Measurements from ENCODE around the gene USP36. TPM values are rescaled to one million over a fixed set of nuclear protein-coding genes. Genes with fewer than 3 reads are reported as not detected.

Gene USP36
- total and polyA plus RNA-seq, 8 donors, result 31.2 to 58.3 (median 35.8) TPM

GRCh38 chr17:78806451-78806850 is 34.2 kb downstream of the USP36 start:
- Histone ChIP-seq H3K4me3 (no peak overlapping the region), H3K27ac (no peak overlapping the region), H3K9me3 (no peaks in the 10 kb centered on the region), H3K36me3 (peaks cover 17 to 81% (median 41%) of the 10 kb centered on the region in 3 donors), H3K27me3 (no peaks in the 10 kb centered on the region), H3K4me1 (no peaks in the 10 kb centered on the region)
- no peak for TF ChIP-seq CTCF (IDR thresholded peaks at IDR 0.05)
- WGBS, 2 donors, result 84 to 85% methylated on average over 9 of the region's 9 CpGs
- intact Hi-C loops (cut with DNase I), result no loop called here
- FAIRE-seq (no peak), DNase-seq (no peak), ATAC-seq (peak in 2 of 4 donors; percentile 11 to 32)

- FAIRE-seq (no peak), DNase-seq (peak in 1 of 6 donors; percentile 40), ATAC-seq (peak in 2 of 4 donors; percentile 8 to 16)
- Histone ChIP-seq H3K27me3 (no peaks in the 10 kb centered on the region), H3K9me3 (no peaks in the 10 kb centered on the region), H3K36me3 (peaks cover 13 to 70% (median 32%) of the 10 kb centered on the region in 3 donors), H3K4me3 (no peak overlapping the region), H3K27ac (peak overlapping the region in 1 of 4 donors; percentile 24), H3K4me1 (no peaks in the 10 kb centered on the region)
- 90% methylated on average over 14 of the region's 14 CpGs for WGBS, 2 donors
- no peak for TF ChIP-seq CTCF (IDR thresholded peaks at IDR 0.05)
- intact Hi-C loops (cut with DNase I), result no loop called here
Observed at GRCh38 chr17:78805301-78805700, 35.3 kb downstream of the USP36 start.

- no peak overlapping the region for H3K4me3 ChIP-seq
- no peaks in the 10 kb centered on the region for H3K4me1 ChIP-seq
- DNase-seq (peak in 1 of 6 donors; percentile 1), ATAC-seq (no peak), FAIRE-seq (no peak)
- peak overlapping the region in 1 of 4 donors; percentile 24 for H3K27ac ChIP-seq
- TF ChIP-seq CTCF (IDR thresholded peaks at IDR 0.05), result no peak
- 87 to 92% methylated on average over 11 of the region's 11 CpGs for WGBS, 2 donors
- peaks cover 13 to 64% (median 27%) of the 10 kb centered on the region in 3 donors for H3K36me3 ChIP-seq
- no peaks in the 10 kb centered on the region for H3K9me3 ChIP-seq
- H3K27me3 ChIP-seq, result no peaks in the 10 kb centered on the region
- intact Hi-C loops (cut with DNase I), result no loop called here
Observed at GRCh38 chr17:78804777-78805176, 35.8 kb downstream of the USP36 start.

GRCh38 chr17:78803186-78803845 is 37.3 kb downstream of the USP36 start:
- Histone ChIP-seq H3K36me3 (peaks cover 7 to 59% (median 25%) of the 10 kb centered on the region in 3 donors), H3K9me3 (no peaks in the 10 kb centered on the region), H3K27me3 (no peaks in the 10 kb centered on the region), H3K4me1 (no peaks in the 10 kb centered on the region), H3K27ac (no peak overlapping the region), H3K4me3 (no peak overlapping the region)
- TF ChIP-seq CTCF (IDR thresholded peaks at IDR 0.05), result no peak
- no peak for FAIRE-seq
- intact Hi-C loops (cut with DNase I), result no loop called here
- ATAC-seq, result peak in 2 of 4 donors; percentile 4 to 37
- WGBS, 2 donors, result 82 to 90% methylated on average over 21 of the region's 21 CpGs
- DNase-seq, result peak in 1 of 6 donors; percentile 46

GRCh38 chr17:78802459-78802858 is 38.2 kb downstream of the USP36 start:
- TF ChIP-seq CTCF (IDR thresholded peaks at IDR 0.05), result no peak
- no peaks in the 10 kb centered on the region for H3K9me3 ChIP-seq
- H3K4me3 ChIP-seq, result no peak overlapping the region
- ATAC-seq, result no peak
- 92 to 94% methylated on average over 14 of the region's 14 CpGs for WGBS, 2 donors
- H3K27ac ChIP-seq, result no peak overlapping the region
- no peak for FAIRE-seq
- peaks cover 7 to 55% (median 30%) of the 10 kb centered on the region in 3 donors for H3K36me3 ChIP-seq
- H3K27me3 ChIP-seq, result no peaks in the 10 kb centered on the region
- no peaks in the 10 kb centered on the region for H3K4me1 ChIP-seq
- peak in 1 of 6 donors; percentile 29 for DNase-seq
- intact Hi-C loops (cut with DNase I), result no loop called here

All from pancreas (tissue), 10 donors.